HCEC 1CT (cell line): ENCODE measurements around the gene SMC2.

Experiments used
- DNase-seq: peaks from one replicate; pipeline ENCODE4 v3.0.0-alpha.2; 2017

Gene SMC2

DNA sequence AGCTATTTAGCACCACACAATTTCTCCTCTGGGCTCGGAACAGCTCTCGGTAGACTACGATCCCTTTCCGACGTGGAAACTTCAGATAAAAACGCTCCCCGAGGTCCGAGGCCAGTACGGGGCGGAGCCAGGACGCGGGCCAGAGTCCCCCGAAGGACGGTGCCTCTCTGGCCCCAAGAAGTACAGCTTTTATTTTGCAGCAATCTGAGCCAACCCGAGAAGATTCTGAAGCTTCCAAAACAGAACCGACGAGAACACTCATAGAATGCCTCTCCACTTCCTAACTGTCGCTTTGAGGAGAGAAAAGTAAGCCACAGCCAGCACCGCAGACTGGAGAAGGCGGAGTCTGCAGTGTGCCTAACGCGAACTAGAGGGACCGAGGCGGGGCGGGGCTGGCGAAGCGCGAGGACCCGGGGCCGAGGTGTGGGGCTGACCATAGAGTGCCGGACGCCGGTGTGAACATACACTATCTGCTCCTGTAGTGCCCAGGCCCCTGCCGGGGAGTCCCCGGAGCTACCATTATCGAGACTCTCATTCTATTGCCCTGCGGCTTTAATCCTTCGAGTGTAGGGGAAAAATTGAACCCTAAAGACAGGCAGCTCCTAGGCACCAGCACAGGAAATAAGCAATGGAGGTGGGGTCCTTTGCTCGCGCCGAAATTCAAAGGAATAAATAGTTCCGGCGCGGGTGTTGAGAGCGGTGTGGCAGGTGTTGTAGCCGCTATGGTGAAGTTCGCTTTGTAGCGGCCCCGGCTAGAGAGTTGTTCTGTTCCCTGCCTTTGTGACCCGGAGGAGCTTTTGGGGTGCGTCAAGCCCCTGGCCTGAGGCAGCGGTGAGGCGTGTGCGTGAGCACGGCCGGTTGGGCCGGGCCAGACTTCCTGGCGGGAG is at the start of gene SMC2:
Gene SMC2, plus strand, starts transcription at position 663 of the 887 bp plus-strand sequence. CDS start 1,076 bp downstream, outside the sequence.
- DNase-seq = peak; percentile 91

- peak; percentile 38 for DNase-seq
Measured at GRCh38 chr9:104068546-104068945, 25.6 kb upstream of the SMC2 start.

- no peak for DNase-seq
Measured at GRCh38 chr9:104069288-104069687, 24.8 kb upstream of the SMC2 start.

GRCh38 chr9:104071589-104071988 is 22.5 kb upstream of the SMC2 start:
- DNase-seq = no peak

DNA sequence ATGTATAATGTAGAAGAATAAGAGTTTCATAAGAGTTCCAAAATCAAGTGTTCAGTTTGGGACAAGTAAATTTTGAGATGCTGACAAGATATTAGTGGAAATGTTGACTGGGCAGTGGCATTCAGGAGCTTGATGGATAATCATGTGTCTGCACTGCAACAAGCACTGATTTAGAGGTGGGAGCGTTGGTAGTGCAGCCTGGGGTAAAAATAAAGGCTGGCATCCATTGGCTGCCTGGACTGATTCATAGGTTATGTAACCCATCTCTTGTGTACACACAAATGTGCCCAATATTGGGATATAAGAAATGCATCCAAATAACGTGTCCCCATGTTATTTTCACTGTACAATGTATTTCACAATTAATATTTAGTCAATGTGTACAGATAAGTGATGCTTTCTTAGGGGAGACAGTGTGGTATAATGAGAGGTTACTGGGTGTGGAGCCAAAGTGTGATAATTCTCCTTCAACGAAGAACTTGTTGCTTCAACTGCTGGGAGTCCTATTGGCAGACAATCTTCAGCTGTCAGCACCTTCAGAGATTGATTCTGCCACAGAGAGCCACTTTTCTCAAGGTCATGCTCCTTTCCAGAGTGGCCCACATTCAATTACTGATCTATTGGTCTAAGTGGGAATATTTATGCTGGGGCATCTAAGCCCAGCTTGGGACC is 20.9 kb upstream of the SMC2 start:
- DNase-seq = no peak

DNA sequence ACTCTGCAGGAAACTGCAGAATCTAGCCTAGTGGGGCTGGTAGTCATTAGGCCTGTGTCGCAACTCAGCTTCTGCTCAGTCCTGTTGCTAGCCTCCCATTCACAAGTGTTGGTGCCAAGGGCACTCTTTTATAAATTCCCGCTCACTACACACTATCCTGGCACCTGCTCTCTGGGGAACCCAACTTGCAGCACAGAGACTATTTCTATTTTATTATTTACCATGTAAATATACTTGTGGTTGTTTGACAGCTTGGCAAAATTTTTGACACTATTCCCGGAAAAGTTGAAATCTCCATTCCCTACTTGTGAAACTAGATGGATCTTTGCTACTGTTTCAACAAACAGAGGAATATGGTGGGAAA is 20.4 kb upstream of the SMC2 start:
- peak; percentile 1 for DNase-seq

DNA sequence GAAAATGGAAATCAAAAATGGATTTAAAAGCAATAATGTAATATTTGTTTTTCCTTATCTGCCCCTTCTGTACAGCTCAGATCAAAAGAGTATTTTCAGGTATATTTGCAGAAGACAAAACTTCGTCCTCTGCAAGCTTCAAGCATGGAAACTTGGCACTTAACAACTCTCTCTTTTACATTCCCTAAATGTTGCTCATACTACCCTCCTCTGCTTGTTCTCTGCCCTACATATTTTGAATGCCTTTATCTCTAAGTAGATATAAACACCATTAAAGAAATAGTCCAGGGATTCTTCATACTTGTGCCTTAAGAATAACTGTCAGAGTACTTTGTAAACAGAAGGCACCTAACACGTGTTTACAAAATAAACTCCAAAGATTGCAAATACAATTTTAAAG is 19.2 kb upstream of the SMC2 start:
- DNase-seq = peak; percentile 91

GRCh38 chr9:104075801-104076753 is 18.0 kb upstream of the SMC2 start:
- peak; percentile 80 for DNase-seq

DNA sequence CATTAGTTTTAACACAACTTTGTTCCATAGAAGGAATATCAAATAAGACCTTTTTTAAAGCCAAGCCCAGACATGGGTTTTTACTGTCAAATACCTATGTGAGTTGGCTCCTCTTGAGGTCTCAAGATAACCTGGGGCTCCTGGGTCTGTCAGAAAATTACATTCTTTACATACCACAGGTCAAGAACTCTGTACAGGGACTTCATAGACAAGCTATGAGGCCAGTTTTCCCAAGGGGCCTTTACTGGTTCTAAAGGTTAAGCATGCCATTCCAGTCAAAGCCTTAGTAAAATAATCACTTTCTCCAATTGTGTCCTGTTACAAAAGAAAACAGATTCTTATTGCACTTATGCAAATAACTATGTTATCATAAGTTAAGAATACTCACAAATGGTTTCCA is 15.5 kb upstream of the SMC2 start:
- DNase-seq = no peak

DNA sequence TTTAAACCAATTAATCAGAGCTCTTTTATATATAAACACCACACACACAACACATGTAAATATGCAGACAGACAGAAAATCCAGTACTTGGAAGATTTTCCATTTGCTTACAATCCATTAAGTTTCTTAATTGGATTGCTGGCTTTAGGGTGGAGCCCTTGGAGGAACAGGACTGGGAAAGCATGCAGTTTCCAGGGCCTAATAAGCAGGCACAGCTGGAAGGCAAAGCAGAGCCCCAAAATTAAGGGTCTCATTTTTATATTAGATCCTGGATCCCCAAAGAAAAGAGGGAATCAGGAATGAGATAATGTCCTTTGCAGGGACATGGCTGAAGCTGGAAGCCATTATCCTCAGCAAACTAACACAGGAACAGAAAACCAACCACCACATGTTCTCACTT is 13.1 kb upstream of the SMC2 start:
- no peak for DNase-seq

- DNase-seq = no peak
Measured at GRCh38 chr9:104082168-104082567, 11.9 kb upstream of the SMC2 start.

- DNase-seq = no peak
Measured at GRCh38 chr9:104085525-104085924, 8.6 kb upstream of the SMC2 start.

- no peak for DNase-seq
Measured at GRCh38 chr9:104087894-104088293, 6.2 kb upstream of the SMC2 start.

DNA sequence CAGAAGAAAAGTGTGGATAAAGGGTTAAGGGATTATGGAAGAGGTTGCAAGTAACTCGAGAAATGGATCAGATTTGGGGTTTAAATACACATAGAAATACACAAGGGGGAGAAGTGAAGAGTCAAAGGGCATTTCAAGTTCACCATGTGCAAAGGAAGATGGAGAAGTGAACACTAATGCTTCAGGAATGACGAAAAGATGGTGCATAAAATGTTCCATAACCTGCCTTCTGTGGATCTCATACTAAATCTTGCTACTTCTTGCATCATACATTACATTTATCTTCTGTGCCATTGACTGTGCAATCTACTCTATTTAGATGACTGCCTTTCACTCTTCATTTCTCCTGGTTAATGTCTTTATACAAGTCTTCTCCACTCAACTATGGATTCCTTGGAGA is 5.7 kb upstream of the SMC2 start:
- peak; percentile 13 for DNase-seq

DNA sequence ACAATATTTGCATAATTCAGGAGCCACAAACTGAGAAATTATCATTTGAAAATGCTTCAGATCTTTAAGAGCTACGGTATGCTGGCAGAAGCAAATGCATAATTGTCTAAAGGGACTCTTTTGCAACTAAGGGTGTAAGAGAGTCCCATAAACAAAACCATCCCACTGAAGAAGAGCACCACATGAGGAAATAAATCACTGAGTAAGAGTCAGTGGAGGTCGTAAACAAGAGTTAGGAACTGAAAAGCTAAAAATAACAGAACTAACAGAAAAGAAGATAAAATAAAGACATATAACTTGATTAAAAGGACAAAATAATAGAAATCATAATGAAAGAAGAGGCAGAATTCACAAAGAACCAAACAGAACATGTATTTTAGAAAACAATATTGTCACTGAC is 3.5 kb upstream of the SMC2 start:
- no peak for DNase-seq

DNA sequence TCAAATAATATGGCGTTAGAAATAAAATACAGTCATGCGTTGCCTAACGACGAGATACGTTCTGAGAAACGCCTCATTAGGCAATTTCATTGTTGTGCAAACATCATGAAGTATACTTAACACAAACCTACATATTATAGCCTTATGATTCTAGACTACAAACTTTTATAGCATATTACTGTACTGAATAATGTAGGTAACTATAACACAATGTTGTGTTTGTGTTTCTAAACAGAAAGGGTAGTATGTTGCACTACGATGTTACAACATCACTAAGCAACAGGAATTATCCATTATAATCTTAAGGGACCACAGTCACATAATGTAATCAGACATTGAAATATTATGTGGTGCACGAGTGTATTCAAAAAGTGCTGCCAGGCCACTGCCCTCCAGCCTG is 3.0 kb upstream of the SMC2 start:
- peak; percentile 2 for DNase-seq

GRCh38 chr9:104091708-104092107 is 2.4 kb upstream of the SMC2 start:
- DNase-seq = peak; percentile 88

DNA sequence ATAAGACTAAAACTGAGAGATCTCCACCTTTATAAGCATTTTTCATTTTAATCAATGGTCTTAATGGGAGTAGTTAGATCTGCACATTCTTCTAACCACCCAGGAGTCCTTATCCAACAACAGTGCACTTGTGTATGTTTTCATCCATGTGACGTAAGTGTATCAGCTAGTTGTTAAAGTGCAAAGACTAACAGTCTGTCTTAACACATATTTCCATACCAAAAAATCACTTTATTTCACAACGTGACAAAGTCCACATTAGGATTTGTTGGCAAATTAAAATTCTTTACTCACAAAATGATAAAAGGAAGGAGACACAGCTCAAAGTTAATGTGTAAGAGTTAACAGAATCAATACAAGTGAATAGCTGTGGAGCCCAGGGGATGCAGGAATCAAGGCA is 1.9 kb upstream of the SMC2 start:
- no peak for DNase-seq

DNA sequence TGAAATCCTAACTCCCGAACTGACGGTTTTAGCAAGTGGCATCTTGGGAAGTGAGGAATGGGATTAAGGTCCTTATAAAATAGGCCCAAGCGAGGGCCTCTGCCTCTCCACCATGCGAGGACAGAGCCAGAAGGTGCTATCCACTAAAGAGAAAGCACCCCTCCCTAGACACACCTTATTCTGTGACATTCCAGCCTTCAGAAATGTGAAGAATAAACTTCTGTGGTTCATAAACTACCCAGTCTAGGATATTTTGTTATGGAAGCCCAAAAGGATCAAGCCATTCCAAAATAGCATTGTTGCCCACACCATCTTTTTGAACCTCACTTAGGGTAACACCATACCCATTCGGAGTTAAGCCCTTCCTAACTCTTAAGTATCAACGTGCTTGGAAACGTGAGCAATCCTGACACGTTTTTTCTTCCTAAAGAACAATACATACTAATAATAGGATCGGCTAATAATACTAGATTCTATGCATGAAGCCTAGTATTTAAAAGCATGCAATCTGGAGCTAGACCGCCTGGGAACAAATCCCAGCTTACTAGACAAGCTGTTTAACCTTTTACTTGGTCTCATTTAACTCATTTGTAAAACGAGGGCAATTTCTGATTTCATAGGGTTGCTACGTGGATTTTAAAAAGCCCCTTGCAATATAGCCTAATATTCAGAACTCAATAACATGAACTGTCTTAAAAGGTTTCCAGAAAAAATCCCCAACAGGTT is 1.1 kb upstream of the SMC2 start:
- DNase-seq = peak; percentile 7

DNA sequence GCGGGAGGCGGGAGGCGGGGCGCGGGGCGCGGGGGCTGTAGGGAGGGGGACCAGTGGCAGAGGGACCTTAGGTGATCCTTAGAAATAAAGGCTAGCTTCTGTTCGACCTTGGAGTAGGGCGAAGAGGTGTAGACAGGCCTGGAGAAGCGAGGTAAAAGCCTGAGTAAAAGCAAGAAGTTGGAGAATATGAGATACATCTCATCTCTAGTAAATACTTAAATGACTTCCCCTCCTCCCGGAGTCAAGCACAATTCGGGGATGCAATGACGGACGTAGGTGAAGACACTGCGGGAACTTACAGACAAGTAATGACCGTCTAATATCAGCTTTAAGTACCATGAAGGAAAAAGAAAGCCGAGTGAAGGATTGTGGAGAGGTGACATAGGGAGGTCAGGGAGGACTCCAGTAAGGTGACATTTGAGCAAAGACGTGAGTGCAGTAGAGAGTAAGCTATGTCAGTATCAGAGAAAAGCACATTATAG is 466 bp downstream of the SMC2 start:
- peak; percentile 8 for DNase-seq

DNA sequence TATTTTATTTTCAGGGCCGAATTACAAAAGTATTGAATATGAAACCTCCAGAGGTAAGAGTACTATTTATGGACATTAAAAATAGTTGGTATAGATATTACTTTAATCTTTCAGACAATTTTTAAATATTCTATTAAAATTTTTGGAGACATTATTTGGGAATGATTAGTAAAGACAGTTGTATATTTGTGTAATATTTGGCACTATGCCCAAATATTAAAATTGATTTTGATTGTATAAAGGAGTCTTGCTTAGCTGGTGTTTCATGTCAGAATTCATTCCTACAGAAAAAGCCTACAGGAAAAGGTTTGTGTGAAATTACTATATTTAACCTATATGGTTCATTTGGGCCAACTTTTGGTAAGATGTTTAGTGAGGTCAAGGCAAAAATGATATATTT is 5.5 kb downstream of the SMC2 start:
- DNase-seq = no peak

DNA sequence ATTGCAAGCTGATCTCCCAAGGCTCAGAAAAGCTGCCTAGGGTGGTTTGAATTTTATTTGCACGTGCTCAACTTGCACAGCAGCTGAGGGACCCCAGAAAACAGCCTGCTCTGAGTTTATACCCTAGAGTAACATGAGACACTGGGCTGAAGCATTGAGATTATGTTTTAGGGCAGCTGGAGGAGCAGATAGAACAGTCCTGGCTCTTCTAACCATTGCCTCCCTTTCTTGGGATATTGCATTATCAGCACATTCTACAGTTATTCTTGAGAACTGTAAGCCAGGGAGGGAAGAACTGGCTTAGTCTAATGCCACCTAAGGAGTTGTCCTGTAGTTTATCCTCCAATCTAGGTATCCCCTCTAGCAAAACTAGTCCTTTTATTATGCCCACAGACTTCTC is 10.3 kb downstream of the SMC2 start:
- no peak for DNase-seq
